Caco-2 (cell line): ENCODE measurements around the gene CDKAL1. TPM values are rescaled to one million over a fixed set of nuclear protein-coding genes. Genes with fewer than 3 reads are reported as not detected.

ENCODE experiments used
- BruUV-seq: library from RNA; stranded (reverse); fragments of 400-500 nt; replicated peaks from 2 replicates; lab custom pipeline; 2021; lab: Mats Ljungman, UMichigan
- CTCF ChIA-PET: fragments of 300-600 bp; sonication (Branson Sonifier 250); formaldehyde crosslinking; loops from one replicate; lab custom pipeline; 2022; ENCODE audit warnings: antibody characterized with exemption; lab: Charles Lee
- POLR2A ChIA-PET: fragments of 300-600 bp; sonication (Branson Sonifier 250); formaldehyde crosslinking; loops from one replicate; lab custom pipeline; 2022; ENCODE audit warnings: antibody characterized with exemption; lab: Charles Lee
- DNase-seq, 2 experiments: peaks; one replicate each; pipeline versions ENCODE4 v3.0.0 to v3.0.0-alpha.2; 2020 to 2022
- H3K27me3 ChIP-seq: replicated peaks from 2 replicates; pipeline ENCODE4 v1.6.0; 2011; ENCODE audit warnings: low read length; ENCODE audit not compliant: control insufficient read depth, insufficient read depth
- H3K36me3 ChIP-seq: 2 replicates; pipeline ENCODE4 v1.5.1; 2011; ENCODE audit warnings: low read length; ENCODE audit not compliant: control insufficient read depth, insufficient read depth
- H3K4me1 ChIP-seq: fragments of 250-450 bp; sonication (Bioruptor Pico); 2 replicates; pipeline ENCODE4 v1.5.1; 2020; ENCODE audit warnings: mild to moderate bottlenecking
- H3K4me3 ChIP-seq: 2 replicates; pipeline ENCODE4 v1.5.1; 2011; ENCODE audit warnings: low read depth, mild to moderate bottlenecking, control low read depth, low read length
- H3K9me3 ChIP-seq: fragments of 250-450 bp; sonication (Bioruptor Pico); 2 replicates; pipeline ENCODE4 v1.5.1; 2020; ENCODE audit warnings: mild to moderate bottlenecking, moderate library complexity
- H3K27ac Mint-ChIP-seq: one replicate; pipeline ENCODE4 v1.8.0; 2022; ENCODE audit warnings: mixed read lengths; ENCODE audit not compliant: unreplicated experiment
- H3K27me3 Mint-ChIP-seq: one replicate; pipeline ENCODE4 v1.8.0; 2022; ENCODE audit warnings: mixed read lengths; ENCODE audit not compliant: insufficient read depth, unreplicated experiment
- H3K36me3 Mint-ChIP-seq: one replicate; pipeline ENCODE4 v1.8.0; 2022; ENCODE audit warnings: mild to moderate bottlenecking, mixed read lengths; ENCODE audit not compliant: insufficient read depth, unreplicated experiment
- H3K4me1 Mint-ChIP-seq: one replicate; pipeline ENCODE4 v1.8.0; 2022; ENCODE audit warnings: low read depth, mixed read lengths; ENCODE audit not compliant: unreplicated experiment
- H3K4me3 Mint-ChIP-seq: one replicate; pipeline ENCODE4 v1.8.0; 2022; ENCODE audit warnings: mild to moderate bottlenecking, moderate library complexity, mixed read lengths; ENCODE audit not compliant: unreplicated experiment
- H3K9me3 Mint-ChIP-seq: one replicate; pipeline ENCODE4 v1.8.0; 2022; ENCODE audit warnings: mixed read lengths; ENCODE audit not compliant: unreplicated experiment
- CTCF ChIP-seq, 2 experiments: fragments of 200-600 bp in 1 of 2; IDR thresholded peaks; 1 replicate in 1 of 2; 2 replicates in 1 of 2; pipeline versions ENCODE4 v1.5.1 to v1.8.0; 2011 to 2022; ENCODE audit warnings: antibody characterized with exemption in 1 of 2, control low read depth in 1 of 2, inconsistent platforms in 1 of 2, low read depth in 1 of 2, low read length in 1 of 2, mild to moderate bottlenecking in 1 of 2, moderate library complexity in 1 of 2; ENCODE audit not compliant: insufficient read depth in 1 of 2, severe bottlenecking in 1 of 2, unreplicated experiment in 1 of 2
- intact Hi-C: fragments of 100-400 bp; cut with micrococcal nuclease; formaldehyde crosslinking; loops from one replicate; pipeline ENCODE4 v1.10.0; 2022; ENCODE audit not compliant: unreplicated experiment
- total RNA-seq: library from RNA; stranded (reverse); gene quantifications from 2 replicates; pipeline ENCODE4 v1.2.3, GENCODE V29; 2022

CDKAL1 gene
- total RNA-seq, 1 experiment from 2014 or later = 18.7 TPM

DNA sequence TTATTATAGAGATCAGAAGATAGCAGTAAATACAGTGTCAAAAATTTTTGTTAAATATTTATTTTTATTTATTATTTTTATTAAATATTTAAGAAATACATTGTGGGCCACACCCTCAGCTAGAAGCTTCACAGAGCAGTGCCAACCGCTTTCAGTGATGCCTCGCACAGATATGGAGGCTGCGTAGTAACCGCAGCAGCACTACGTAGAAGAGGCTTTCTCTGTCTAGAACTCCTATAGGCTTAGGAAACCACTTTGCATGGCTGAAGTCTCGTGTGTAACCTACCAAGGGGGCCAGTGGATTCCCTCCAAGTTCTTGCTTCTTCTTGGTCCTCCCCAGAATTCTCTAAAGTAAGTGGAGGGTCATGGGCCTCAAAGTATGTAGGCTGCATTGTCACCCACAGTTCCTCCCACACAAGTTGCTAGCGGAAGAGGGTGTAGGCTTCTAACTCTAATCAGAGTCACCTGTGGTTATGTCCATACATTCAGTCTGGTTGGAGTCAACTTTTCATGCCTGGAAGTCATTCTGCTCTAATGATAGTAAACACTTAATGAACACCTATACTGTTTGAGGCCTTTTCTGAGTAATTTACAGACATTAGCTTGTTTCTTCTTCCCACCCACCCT is 285.6 kb downstream of the CDKAL1 start:
- POLR2A ChIA-PET = no interaction called here
- Mint-ChIP-seq H3K9me3 (no peaks in the 10 kb centered on the region), H3K4me1 (peaks cover 9% of the 10 kb centered on the region), H3K4me3 (no peak overlapping the region), H3K36me3 (peaks cover 4% of the 10 kb centered on the region), H3K27me3 (no peaks in the 10 kb centered on the region), H3K27ac (no peak overlapping the region)
- no peak overlapping the region for H3K4me3 ChIP-seq
- no peak for DNase-seq
- H3K36me3 ChIP-seq = peaks cover 1% of the 10 kb centered on the region; the same call in 1 of the 2 replicates
- intact Hi-C loops = no loop called here
- CTCF ChIA-PET = no interaction called here
- TF ChIP-seq CTCF (IDR thresholded peaks at IDR 0.05; ENCODE audit: insufficient read depth in 1 of 2, low read depth in 1 of 2, low read length in 1 of 2, severe bottlenecking in 1 of 2, unreplicated experiment in 1 of 2) = no peak
- peaks cover under 1% of the 10 kb centered on the region; the same call in 1 of the 2 replicates for H3K4me1 ChIP-seq
- BruUV-seq = no TSS peak
- no peaks in the 10 kb centered on the region for H3K9me3 ChIP-seq
- H3K27me3 ChIP-seq = no peaks in the 10 kb centered on the region

DNA sequence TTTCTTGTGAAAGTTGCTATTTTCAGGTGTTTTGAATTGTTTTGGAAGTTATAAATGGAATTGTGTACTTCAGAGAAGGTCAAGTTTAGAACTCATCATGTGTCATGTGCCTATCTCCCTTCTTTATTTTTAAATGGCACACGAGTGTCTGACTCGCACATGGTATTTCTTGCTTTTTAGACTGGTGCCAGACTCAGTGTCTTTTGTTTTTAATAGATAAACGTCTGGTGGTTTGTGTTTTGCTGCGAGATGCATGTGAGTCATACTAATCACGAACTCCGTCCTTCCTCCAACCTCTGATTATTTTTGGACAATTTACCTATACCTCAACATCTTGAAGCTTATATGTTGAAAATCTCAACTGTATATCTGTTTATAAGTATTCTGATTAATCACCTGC is 292.1 kb downstream of the CDKAL1 start:
- peaks cover 11% of the 10 kb centered on the region; the same call in 1 of the 2 replicates for H3K4me1 ChIP-seq
- POLR2A ChIA-PET = no interaction called here
- no peaks in the 10 kb centered on the region for H3K9me3 Mint-ChIP-seq
- CTCF ChIA-PET = no interaction called here
- DNase-seq = no peak
- BruUV-seq = no TSS peak
- peaks cover 9% of the 10 kb centered on the region for H3K4me1 Mint-ChIP-seq
- H3K4me3 ChIP-seq = no peak overlapping the region
- intact Hi-C loops = no loop called here
- no peak overlapping the region for H3K4me3 Mint-ChIP-seq
- no peak overlapping the region for H3K27ac Mint-ChIP-seq
- no peaks in the 10 kb centered on the region for H3K27me3 Mint-ChIP-seq
- TF ChIP-seq CTCF (IDR thresholded peaks at IDR 0.05; ENCODE audit: insufficient read depth in 1 of 2, low read depth in 1 of 2, low read length in 1 of 2, severe bottlenecking in 1 of 2, unreplicated experiment in 1 of 2) = no peak
- H3K36me3 Mint-ChIP-seq = no peaks in the 10 kb centered on the region
- no peaks in the 10 kb centered on the region; the same call in 1 of the 2 replicates for H3K36me3 ChIP-seq
- peaks cover 4% of the 10 kb centered on the region; the same call in 1 of the 2 replicates for H3K9me3 ChIP-seq
- H3K27me3 ChIP-seq = no peaks in the 10 kb centered on the region

- Mint-ChIP-seq H3K4me1 (peaks cover 9% of the 10 kb centered on the region), H3K4me3 (no peak overlapping the region), H3K27me3 (no peaks in the 10 kb centered on the region), H3K36me3 (no peaks in the 10 kb centered on the region), H3K27ac (no peak overlapping the region), H3K9me3 (no peaks in the 10 kb centered on the region)
- Histone ChIP-seq H3K36me3 (no peaks in the 10 kb centered on the region), H3K9me3 (peaks cover 4% of the 10 kb centered on the region; the same call in 1 of the 2 replicates), H3K4me3 (no peak overlapping the region), H3K4me1 (peaks cover 11% of the 10 kb centered on the region; the same call in 1 of the 2 replicates), H3K27me3 (no peaks in the 10 kb centered on the region)
- TF ChIP-seq CTCF (IDR thresholded peaks at IDR 0.05; ENCODE audit: insufficient read depth in 1 of 2, low read depth in 1 of 2, low read length in 1 of 2, severe bottlenecking in 1 of 2, unreplicated experiment in 1 of 2) = no peak
- ChIA-PET CTCF (no interaction called here), POLR2A (no interaction called here)
- BruUV-seq = no TSS peak
- DNase-seq = no peak
- intact Hi-C loops = no loop called here
Observed at GRCh38 chr6:20827798-20828197, 293.5 kb downstream of the CDKAL1 start.
